ENCODE measurements around the gene FHAD1. TPM values are rescaled to one million over a fixed set of nuclear protein-coding genes. Genes with fewer than 3 reads are reported as not detected.
"Not testable (repeated sequence)": the region's sequence is repeated elsewhere in the genome, so short reads cannot be mapped to it uniquely, and the experiment has no call there.

FHAD1 gene
- total and polyA plus RNA-seq, 2 donors: 0.66 to 0.71 TPM

DNA sequence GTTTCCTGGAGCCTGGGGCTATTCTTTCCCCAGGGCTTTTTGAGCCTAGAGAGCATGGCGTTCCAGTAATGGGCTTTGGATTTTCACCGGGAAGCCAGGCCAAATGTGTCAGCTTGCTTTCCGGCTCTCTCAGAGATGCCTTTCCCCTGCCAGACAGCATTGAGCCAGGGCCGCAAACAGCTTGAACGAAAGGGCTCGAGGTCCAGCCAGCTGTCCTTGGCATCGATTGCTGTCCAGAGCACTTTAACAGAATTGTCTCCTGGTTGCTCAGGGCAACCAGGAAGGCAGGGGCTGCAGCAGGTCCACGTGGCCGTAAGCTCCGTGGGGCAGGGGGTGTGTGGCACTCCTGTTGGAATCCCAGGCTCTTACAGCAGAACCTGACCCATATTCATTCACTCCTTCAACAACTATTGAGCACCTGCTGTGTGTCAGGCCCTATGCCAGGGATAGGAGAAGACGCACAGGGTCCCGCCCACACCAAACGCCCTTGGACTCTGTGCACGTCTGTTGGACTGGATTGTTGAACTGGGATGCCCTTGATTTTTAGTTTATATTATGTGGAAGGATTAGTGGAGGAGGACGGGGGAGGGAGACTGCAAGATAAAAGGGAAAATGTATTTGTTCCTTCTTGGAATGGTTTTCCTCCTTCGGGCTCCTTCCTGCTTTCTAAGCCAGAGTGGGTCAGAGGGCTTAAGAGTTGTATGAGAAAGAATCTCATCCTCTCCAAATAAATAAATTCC, 123.9 kb downstream of the FHAD1 start:
- Histone ChIP-seq H3K4me1 (ENCODE audit: control insufficient read depth in 2 of 2, insufficient read depth in 2 of 2, low read length in 2 of 2) (no peaks in the 10 kb centered on the region), H3K27me3 (ENCODE audit: control insufficient read depth in 2 of 2, insufficient read depth in 1 of 2, low read length in 1 of 2) (no peaks in the 10 kb centered on the region), H3K27ac (ENCODE audit: low read depth in 1 of 2, low read length in 1 of 2) (no peak overlapping the region), H3K36me3 (ENCODE audit: control insufficient read depth in 2 of 2, insufficient read depth in 2 of 2, low read length in 1 of 2) (no peaks in the 10 kb centered on the region), H3K9me3 (ENCODE audit: control insufficient read depth in 2 of 2, insufficient read depth in 1 of 2, low read length in 1 of 2) (no peaks in the 10 kb centered on the region), H3K4me3 (ENCODE audit: low read length in 2 of 2) (no peak overlapping the region)
- DNase-seq (ENCODE audit: low read depth in 6 of 9, low spot score in 9 of 9): no peak
- 92% methylated on average over 16 of the region's 16 CpGs for WGBS

DNA sequence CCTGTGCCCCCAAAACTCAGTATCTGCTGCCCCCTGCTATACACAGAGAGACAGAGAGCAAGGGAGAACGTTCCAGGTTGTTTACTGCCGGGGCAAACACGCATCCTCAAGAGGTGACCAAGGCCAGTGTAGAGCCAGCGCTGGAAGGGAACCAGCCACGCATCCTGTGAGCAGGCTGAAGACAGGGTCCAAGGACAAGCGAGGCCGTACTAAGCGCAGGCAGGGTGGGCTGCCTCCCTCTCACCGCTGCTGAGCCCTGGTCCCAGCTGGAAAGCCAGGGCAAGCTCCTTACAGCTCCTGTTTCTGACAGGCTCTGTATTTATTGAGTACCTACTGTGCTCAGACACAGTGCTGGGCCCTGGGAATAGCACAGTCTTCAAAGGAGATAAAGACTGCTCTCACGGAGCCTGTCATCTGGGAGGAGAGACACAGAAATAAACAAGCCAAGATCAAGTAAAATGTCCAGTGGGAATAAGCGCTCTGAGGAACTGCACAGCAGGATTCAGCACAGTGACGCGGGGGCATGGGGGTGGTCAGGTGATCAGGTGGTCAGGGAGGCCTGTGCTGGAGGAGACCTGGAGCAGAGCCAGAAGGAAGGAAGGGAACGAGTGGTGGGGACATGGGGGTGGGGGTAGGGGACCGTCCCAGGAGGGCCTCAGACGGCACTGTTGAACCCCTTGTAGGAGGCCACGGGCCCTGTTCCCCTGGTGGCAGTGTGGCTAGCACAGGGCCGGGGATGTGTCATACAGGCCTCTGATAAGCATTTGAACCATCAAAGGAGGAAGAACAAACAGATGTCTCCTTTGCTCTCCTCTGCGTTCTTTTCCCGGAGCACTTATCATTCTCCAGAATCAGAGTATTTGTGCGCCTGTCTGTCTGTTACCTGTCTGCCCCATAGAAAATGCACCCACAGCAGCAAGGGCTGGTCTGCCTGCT, 124.9 kb downstream of the FHAD1 start:
- DNase-seq (ENCODE audit: low read depth in 6 of 9, low spot score in 9 of 9): no peak
- Histone ChIP-seq H3K9me3 (ENCODE audit: control insufficient read depth in 2 of 2, insufficient read depth in 1 of 2, low read length in 1 of 2) (no peaks in the 10 kb centered on the region), H3K36me3 (ENCODE audit: control insufficient read depth in 2 of 2, insufficient read depth in 2 of 2, low read length in 1 of 2) (no peaks in the 10 kb centered on the region), H3K27me3 (ENCODE audit: control insufficient read depth in 2 of 2, insufficient read depth in 1 of 2, low read length in 1 of 2) (no peaks in the 10 kb centered on the region), H3K27ac (ENCODE audit: low read depth in 1 of 2, low read length in 1 of 2) (no peak overlapping the region), H3K4me3 (ENCODE audit: low read length in 2 of 2) (no peak overlapping the region), H3K4me1 (ENCODE audit: control insufficient read depth in 2 of 2, insufficient read depth in 2 of 2, low read length in 2 of 2) (no peaks in the 10 kb centered on the region)
- 84% methylated on average over 21 of the region's 21 CpGs for WGBS

DNA sequence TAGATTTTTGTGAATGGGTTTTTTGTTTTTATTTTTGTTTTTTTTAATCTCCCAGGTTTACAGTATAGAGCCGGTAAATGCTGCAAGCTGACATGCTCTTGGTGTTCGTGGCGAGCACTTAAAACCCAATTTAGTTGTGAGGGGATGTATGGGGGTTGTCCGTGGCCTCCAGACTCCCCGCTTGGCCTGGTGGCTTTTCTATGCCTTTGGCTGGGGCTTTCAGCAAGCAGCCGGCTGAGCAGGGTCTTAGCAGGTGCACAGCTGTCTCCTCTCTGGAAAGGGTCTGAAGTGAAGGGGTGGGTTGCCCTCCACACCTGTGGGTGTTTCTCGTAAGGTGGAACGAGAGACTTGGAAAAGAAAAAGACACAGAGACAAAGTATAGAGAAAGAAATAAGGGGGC, 131.7 kb downstream of the FHAD1 start:
- no peaks in the 10 kb centered on the region for H3K9me3 ChIP-seq (ENCODE audit: control insufficient read depth in 2 of 2, insufficient read depth in 1 of 2, low read length in 1 of 2)
- no peaks in the 10 kb centered on the region for H3K27me3 ChIP-seq (ENCODE audit: control insufficient read depth in 2 of 2, insufficient read depth in 1 of 2, low read length in 1 of 2)
- 46% methylated on average over 8 of the region's 8 CpGs for WGBS
- H3K4me1 ChIP-seq (ENCODE audit: control insufficient read depth in 2 of 2, insufficient read depth in 2 of 2, low read length in 2 of 2): no peaks in the 10 kb centered on the region
- no peak overlapping the region for H3K4me3 ChIP-seq (ENCODE audit: low read length in 2 of 2)
- DNase-seq (ENCODE audit: low read depth in 6 of 9, low spot score in 9 of 9): no peak
- no peaks in the 10 kb centered on the region for H3K36me3 ChIP-seq (ENCODE audit: control insufficient read depth in 2 of 2, insufficient read depth in 2 of 2, low read length in 1 of 2)
- no peak overlapping the region for H3K27ac ChIP-seq (ENCODE audit: low read depth in 1 of 2, low read length in 1 of 2)

DNA sequence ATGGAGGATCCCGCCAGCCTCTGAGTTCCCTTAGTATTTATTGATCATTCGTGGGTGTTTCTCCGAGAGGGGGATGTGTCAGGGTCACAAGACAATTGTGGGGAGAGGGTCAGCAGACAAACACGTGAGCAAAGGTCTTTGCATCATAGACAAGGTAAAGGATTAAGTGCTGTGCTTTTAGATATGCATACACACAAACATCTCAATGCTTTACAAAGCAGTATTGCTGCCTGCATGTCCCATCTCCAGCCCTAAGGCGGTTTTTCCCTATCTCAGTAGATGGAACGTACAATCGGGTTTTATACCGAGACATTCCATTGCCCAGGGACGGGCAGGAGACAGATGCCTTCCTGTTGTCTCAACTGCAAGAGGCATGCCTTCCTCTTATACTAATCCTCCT, 132.1 kb downstream of the FHAD1 start:
- 91% methylated on average over 7 of the region's 9 CpGs for WGBS
- not testable (repeated sequence) for H3K27me3 ChIP-seq (ENCODE audit: control insufficient read depth in 2 of 2, insufficient read depth in 1 of 2, low read length in 1 of 2); DNase-seq (ENCODE audit: low read depth in 6 of 9, low spot score in 9 of 9); H3K4me1 ChIP-seq (ENCODE audit: control insufficient read depth in 2 of 2, insufficient read depth in 2 of 2, low read length in 2 of 2); H3K9me3 ChIP-seq (ENCODE audit: control insufficient read depth in 2 of 2, insufficient read depth in 1 of 2, low read length in 1 of 2); H3K27ac ChIP-seq (ENCODE audit: low read depth in 1 of 2, low read length in 1 of 2); H3K36me3 ChIP-seq (ENCODE audit: control insufficient read depth in 2 of 2, insufficient read depth in 2 of 2, low read length in 1 of 2); H3K4me3 ChIP-seq (ENCODE audit: low read length in 2 of 2)

GRCh38 chr1:15380601-15381508, 133.8 kb downstream of the FHAD1 start:
- no peak for DNase-seq (ENCODE audit: low read depth in 6 of 9, low spot score in 9 of 9)
- H3K27me3 ChIP-seq (ENCODE audit: control insufficient read depth in 2 of 2, insufficient read depth in 1 of 2, low read length in 1 of 2): peaks cover 0 to 12% of the 10 kb centered on the region in 2 donors
- H3K4me3 ChIP-seq (ENCODE audit: low read length in 2 of 2): no peak overlapping the region
- H3K4me1 ChIP-seq (ENCODE audit: control insufficient read depth in 2 of 2, insufficient read depth in 2 of 2, low read length in 2 of 2): peaks cover 0 to 4% of the 10 kb centered on the region in 2 donors
- H3K9me3 ChIP-seq (ENCODE audit: control insufficient read depth in 2 of 2, insufficient read depth in 1 of 2, low read length in 1 of 2): no peaks in the 10 kb centered on the region
- H3K27ac ChIP-seq (ENCODE audit: low read depth in 1 of 2, low read length in 1 of 2): no peak overlapping the region
- WGBS: 92% methylated on average over 22 of the region's 22 CpGs
- no peaks in the 10 kb centered on the region for H3K36me3 ChIP-seq (ENCODE audit: control insufficient read depth in 2 of 2, insufficient read depth in 2 of 2, low read length in 1 of 2)

DNA sequence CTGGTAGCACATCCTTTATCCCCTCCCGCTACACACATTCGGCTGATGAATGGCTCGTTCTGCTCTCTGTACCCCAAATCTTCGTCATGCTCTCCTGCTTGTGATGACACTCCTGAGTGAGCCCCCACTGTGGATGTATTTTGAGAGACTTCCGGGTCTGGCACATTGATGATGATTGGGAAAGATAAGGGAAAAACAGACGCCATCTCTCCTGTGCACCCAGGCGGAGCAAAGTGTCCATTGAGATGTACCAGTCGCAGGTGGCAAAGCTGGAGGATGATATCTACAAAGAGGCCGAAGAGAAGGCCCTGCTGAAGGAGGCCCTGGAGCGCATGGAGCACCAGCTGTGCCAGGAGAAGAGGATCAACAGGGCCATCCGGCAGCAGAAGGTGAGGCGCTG, 134.8 kb downstream of the FHAD1 start:
- 93% methylated on average over 12 of the region's 12 CpGs for WGBS
- Histone ChIP-seq H3K36me3 (ENCODE audit: control insufficient read depth in 2 of 2, insufficient read depth in 2 of 2, low read length in 1 of 2) (no peaks in the 10 kb centered on the region), H3K9me3 (ENCODE audit: control insufficient read depth in 2 of 2, insufficient read depth in 1 of 2, low read length in 1 of 2) (no peaks in the 10 kb centered on the region), H3K27me3 (ENCODE audit: control insufficient read depth in 2 of 2, insufficient read depth in 1 of 2, low read length in 1 of 2) (peaks cover 2 to 19% of the 10 kb centered on the region in 2 donors), H3K27ac (ENCODE audit: low read depth in 1 of 2, low read length in 1 of 2) (no peak overlapping the region), H3K4me3 (ENCODE audit: low read length in 2 of 2) (no peak overlapping the region), H3K4me1 (ENCODE audit: control insufficient read depth in 2 of 2, insufficient read depth in 2 of 2, low read length in 2 of 2) (peaks cover 0 to 11% of the 10 kb centered on the region in 2 donors)
- no peak for DNase-seq (ENCODE audit: low read depth in 6 of 9, low spot score in 9 of 9)

- no peak for DNase-seq (ENCODE audit: low read depth in 6 of 9, low spot score in 9 of 9)
- 92% methylated on average over 26 of the region's 26 CpGs for WGBS
- H3K36me3 ChIP-seq (ENCODE audit: control insufficient read depth in 2 of 2, insufficient read depth in 2 of 2, low read length in 1 of 2): no peaks in the 10 kb centered on the region
- H3K4me3 ChIP-seq (ENCODE audit: low read length in 2 of 2): no peak overlapping the region
- H3K27me3 ChIP-seq (ENCODE audit: control insufficient read depth in 2 of 2, insufficient read depth in 1 of 2, low read length in 1 of 2): peaks cover 2 to 19% of the 10 kb centered on the region in 2 donors
- H3K9me3 ChIP-seq (ENCODE audit: control insufficient read depth in 2 of 2, insufficient read depth in 1 of 2, low read length in 1 of 2): no peaks in the 10 kb centered on the region
- H3K4me1 ChIP-seq (ENCODE audit: control insufficient read depth in 2 of 2, insufficient read depth in 2 of 2, low read length in 2 of 2): peaks cover 0 to 11% of the 10 kb centered on the region in 2 donors
- no peak overlapping the region for H3K27ac ChIP-seq (ENCODE audit: low read depth in 1 of 2, low read length in 1 of 2)
Measured at GRCh38 chr1:15382601-15383518, 135.8 kb downstream of the FHAD1 start.

GRCh38 chr1:15383810-15384209, 136.8 kb downstream of the FHAD1 start:
- WGBS: 97% methylated on average over 5 of the region's 5 CpGs
- no peaks in the 10 kb centered on the region for H3K36me3 ChIP-seq (ENCODE audit: control insufficient read depth in 2 of 2, insufficient read depth in 2 of 2, low read length in 1 of 2)
- H3K27me3 ChIP-seq (ENCODE audit: control insufficient read depth in 2 of 2, insufficient read depth in 1 of 2, low read length in 1 of 2): peaks cover 2 to 19% of the 10 kb centered on the region in 2 donors
- no peak overlapping the region for H3K4me3 ChIP-seq (ENCODE audit: low read length in 2 of 2)
- no peaks in the 10 kb centered on the region for H3K9me3 ChIP-seq (ENCODE audit: control insufficient read depth in 2 of 2, insufficient read depth in 1 of 2, low read length in 1 of 2)
- peaks cover 0 to 11% of the 10 kb centered on the region in 2 donors for H3K4me1 ChIP-seq (ENCODE audit: control insufficient read depth in 2 of 2, insufficient read depth in 2 of 2, low read length in 2 of 2)
- no peak overlapping the region for H3K27ac ChIP-seq (ENCODE audit: low read depth in 1 of 2, low read length in 1 of 2)
- DNase-seq (ENCODE audit: low read depth in 6 of 9, low spot score in 9 of 9): no peak

Data from thymus (tissue), 11 donors.